Breast epithelium (tissue), 4 donors: ENCODE results near the gene HMCN2. TPM values are rescaled to one million over a fixed set of nuclear protein-coding genes. Genes with fewer than 3 reads are reported as not detected.

Source experiments
- DNase-seq, 2 donors: peaks; one replicate each; pipeline ENCODE4 v3.0.0-alpha.2; 2019; ENCODE audit warnings: low spot score in 2 of 2
- H3K27ac ChIP-seq, 2 donors: fragments of 200-600 bp; sonication (generic) in 1 of 2; one replicate each; pipeline ENCODE4 v1.5.1; 2016 to 2019; ENCODE audit warnings: mild to moderate bottlenecking in 1 of 2
- H3K27me3 ChIP-seq, 2 donors: fragments of 200-600 bp; sonication (generic) in 1 of 2; one replicate each; pipeline versions ENCODE4 v1.5.1 to v1.6.0; 2017 to 2019; ENCODE audit warnings: control low read depth in 1 of 2, mild to moderate bottlenecking in 1 of 2
- H3K36me3 ChIP-seq: fragments of 200-600 bp; one replicate; pipeline ENCODE4 v1.5.1; 2019
- H3K4me1 ChIP-seq, 2 donors: fragments of 200-600 bp; sonication (generic); one replicate each; pipeline ENCODE4 v1.5.1; 2016 to 2019; ENCODE audit warnings: control low read depth in 1 of 2
- H3K4me3 ChIP-seq, 3 donors: fragments of 200-600 bp; sonication (generic); 1 replicate in 2 of 3; 2 replicates in 1 of 3; pipeline ENCODE4 v1.5.1; 2016 to 2019; ENCODE audit warnings: mild to moderate bottlenecking in 3 of 3, moderate library complexity in 2 of 3
- H3K9me3 ChIP-seq, 2 donors: fragments of 200-600 bp; sonication (generic) in 1 of 2; one replicate each; pipeline ENCODE4 v1.5.1; 2016 to 2019; ENCODE audit warnings: control low read depth in 1 of 2
- POLR2A ChIP-seq: fragments of 450-650 bp; IDR thresholded peaks from one replicate; pipeline ENCODE4 v1.6.1; 2016; ENCODE audit warnings: antibody characterized with exemption, mild to moderate bottlenecking, moderate library complexity
- POLR2AphosphoS5 ChIP-seq, 3 donors: sonication (generic); formaldehyde crosslinking; IDR thresholded peaks; one replicate each; pipeline ENCODE4 v1.6.1; 2017; ENCODE audit warnings: antibody characterized with exemption in 3 of 3
- intact Hi-C: fragments of 100-400 bp; cut with DNase I; formaldehyde crosslinking; loops from one replicate; pipeline ENCODE4 v1.15.1; 2023; ENCODE audit warnings: low total_unique reads
- total RNA-seq, 3 donors: library from RNA; depleted of rRNA; stranded (reverse); fragments of >200 nt; gene quantifications; one replicate each; pipeline ENCODE4 v1.1.0, GENCODE V29; 2016
- TF ChIP-seq, protein P1 (sequence below), 3 donors: fragments of 450-650 bp; IDR thresholded peaks; one replicate each; pipeline ENCODE4 v1.5.1; 2016 to 2017; ENCODE audit warnings: antibody characterized with exemption in 3 of 3, mild to moderate bottlenecking in 3 of 3, moderate library complexity in 3 of 3

Gene HMCN2
- total RNA-seq, 3 donors from 2014 or later: 0.29 to 3.8 (median 0.98) TPM

DNA sequence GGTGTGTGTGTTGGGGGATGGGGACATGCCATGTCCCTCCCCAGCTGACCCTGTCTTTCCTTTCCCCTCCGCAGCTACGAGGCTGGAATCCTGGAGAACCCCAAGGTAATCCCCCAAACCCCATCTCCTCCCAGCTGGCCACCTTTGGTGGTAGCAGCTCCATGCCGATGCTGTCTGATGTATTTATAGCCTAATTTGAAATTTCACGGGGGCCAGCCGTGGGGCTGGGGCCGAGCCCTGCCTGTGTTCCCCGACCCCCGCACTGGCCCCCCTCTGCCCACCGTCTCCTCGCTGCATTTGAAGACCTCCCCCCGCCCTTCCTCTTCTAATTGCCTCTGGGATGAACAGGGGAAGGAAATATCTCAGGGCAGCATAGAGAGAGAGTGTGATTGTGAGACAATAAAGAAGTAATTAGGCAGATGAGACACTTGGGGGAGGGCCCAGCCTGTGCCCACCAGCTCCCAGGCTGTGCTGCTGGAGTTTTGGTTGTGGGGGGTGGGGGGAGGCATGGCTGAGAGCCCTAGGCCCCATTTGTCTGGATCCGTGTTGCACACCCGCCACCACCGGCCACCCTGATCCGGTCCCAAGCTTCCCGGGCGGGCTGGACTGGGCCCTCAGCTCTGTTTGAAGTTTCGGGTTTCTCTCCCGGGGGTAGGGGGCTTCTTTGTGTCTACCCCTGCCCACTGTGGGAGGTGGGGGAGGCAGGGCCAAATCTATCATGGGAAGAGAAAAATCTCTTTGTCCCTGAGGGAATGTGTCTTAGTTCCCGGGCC lies 206.0 kb downstream of the HMCN2 start:
- Histone ChIP-seq H3K9me3 (no peaks in the 10 kb centered on the region), H3K4me3 (no peak overlapping the region), H3K36me3 (no peaks in the 10 kb centered on the region), H3K27me3 (no peaks in the 10 kb centered on the region), H3K27ac (no peak overlapping the region), H3K4me1 (no peaks in the 10 kb centered on the region)
- TF ChIP-seq POLR2A (no peak), POLR2AphosphoS5 (IDR thresholded peaks at IDR 0.05) (no peak)
- TF ChIP-seq, protein P1, sequence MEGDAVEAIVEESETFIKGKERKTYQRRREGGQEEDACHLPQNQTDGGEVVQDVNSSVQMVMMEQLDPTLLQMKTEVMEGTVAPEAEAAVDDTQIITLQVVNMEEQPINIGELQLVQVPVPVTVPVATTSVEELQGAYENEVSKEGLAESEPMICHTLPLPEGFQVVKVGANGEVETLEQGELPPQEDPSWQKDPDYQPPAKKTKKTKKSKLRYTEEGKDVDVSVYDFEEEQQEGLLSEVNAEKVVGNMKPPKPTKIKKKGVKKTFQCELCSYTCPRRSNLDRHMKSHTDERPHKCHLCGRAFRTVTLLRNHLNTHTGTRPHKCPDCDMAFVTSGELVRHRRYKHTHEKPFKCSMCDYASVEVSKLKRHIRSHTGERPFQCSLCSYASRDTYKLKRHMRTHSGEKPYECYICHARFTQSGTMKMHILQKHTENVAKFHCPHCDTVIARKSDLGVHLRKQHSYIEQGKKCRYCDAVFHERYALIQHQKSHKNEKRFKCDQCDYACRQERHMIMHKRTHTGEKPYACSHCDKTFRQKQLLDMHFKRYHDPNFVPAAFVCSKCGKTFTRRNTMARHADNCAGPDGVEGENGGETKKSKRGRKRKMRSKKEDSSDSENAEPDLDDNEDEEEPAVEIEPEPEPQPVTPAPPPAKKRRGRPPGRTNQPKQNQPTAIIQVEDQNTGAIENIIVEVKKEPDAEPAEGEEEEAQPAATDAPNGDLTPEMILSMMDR (IDR thresholded peaks at IDR 0.05): no peak
- intact Hi-C loops: no loop called here
- DNase-seq: no peak

GRCh38 chr9:130472184-130472705 lies 206.7 kb downstream of the HMCN2 start:
- Histone ChIP-seq H3K9me3 (no peaks in the 10 kb centered on the region), H3K27me3 (no peaks in the 10 kb centered on the region), H3K4me3 (no peak overlapping the region), H3K27ac (no peak overlapping the region), H3K36me3 (no peaks in the 10 kb centered on the region), H3K4me1 (no peaks in the 10 kb centered on the region)
- no peak for TF ChIP-seq POLR2AphosphoS5 (IDR thresholded peaks at IDR 0.05)
- TF ChIP-seq POLR2A: no peak
- TF ChIP-seq, protein P1 (IDR thresholded peaks at IDR 0.05): no peak
- DNase-seq: no peak
- intact Hi-C loops: no loop called here

DNA sequence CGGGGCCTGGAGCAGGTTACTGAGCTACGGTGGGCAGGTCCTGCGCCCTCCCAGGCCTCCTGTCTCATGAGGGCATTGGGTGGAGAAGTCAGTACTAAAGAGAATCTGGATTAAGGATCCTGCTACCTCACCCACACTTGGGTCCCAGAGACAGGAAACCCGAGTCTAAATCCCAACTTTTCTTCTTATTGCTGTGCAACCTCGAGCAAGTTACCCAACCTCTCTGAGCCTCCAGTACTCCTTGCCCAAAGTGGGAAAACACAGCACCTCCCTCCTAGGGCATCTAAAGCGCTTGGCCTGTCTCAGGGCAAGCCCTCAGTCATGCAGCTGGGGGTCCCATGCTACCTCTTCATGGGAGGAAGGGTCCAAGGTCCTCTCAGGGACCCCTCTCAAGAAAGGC lies 207.4 kb downstream of the HMCN2 start:
- TF ChIP-seq, protein P1 (IDR thresholded peaks at IDR 0.05): no peak
- TF ChIP-seq POLR2A: no peak
- no peak for TF ChIP-seq POLR2AphosphoS5 (IDR thresholded peaks at IDR 0.05)
- no peak for DNase-seq
- Histone ChIP-seq H3K27ac (no peak overlapping the region), H3K27me3 (no peaks in the 10 kb centered on the region), H3K4me1 (no peaks in the 10 kb centered on the region), H3K9me3 (no peaks in the 10 kb centered on the region), H3K36me3 (no peaks in the 10 kb centered on the region), H3K4me3 (no peak overlapping the region)
- intact Hi-C loops: no loop called here

DNA sequence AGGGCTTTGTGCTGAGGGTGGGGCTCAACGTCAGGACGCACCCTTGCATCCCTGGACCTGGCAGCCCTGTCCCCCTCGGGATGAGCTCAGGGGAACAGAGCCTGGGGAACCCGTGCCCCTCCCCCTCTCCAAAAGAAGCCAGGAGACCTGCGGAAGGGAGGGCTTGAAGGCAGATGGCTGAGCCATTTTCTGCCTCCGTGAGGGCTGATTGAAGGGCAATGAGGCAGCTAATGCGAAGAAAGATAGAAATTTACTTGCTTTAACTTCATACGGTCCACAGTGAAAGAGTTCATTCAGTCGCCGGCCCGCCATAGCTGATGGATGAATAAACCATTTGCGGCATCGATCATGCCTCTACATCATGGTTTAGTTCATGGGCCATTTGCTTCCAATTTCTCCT lies 208.0 kb downstream of the HMCN2 start:
- intact Hi-C loops: no loop called here
- H3K4me1 ChIP-seq: no peaks in the 10 kb centered on the region
- H3K36me3 ChIP-seq: no peaks in the 10 kb centered on the region
- TF ChIP-seq POLR2A (no peak), POLR2AphosphoS5 (IDR thresholded peaks at IDR 0.05) (no peak)
- TF ChIP-seq, protein P1 (IDR thresholded peaks at IDR 0.05): no peak
- no peak overlapping the region for H3K27ac ChIP-seq
- no peaks in the 10 kb centered on the region for H3K9me3 ChIP-seq
- no peak overlapping the region for H3K4me3 ChIP-seq
- DNase-seq: no peak
- H3K27me3 ChIP-seq: no peaks in the 10 kb centered on the region

- H3K27me3 ChIP-seq: no peaks in the 10 kb centered on the region
- TF ChIP-seq POLR2A: no peak
- TF ChIP-seq POLR2AphosphoS5 (IDR thresholded peaks at IDR 0.05): no peak
- TF ChIP-seq, protein P1 (IDR thresholded peaks at IDR 0.05): no peak
- intact Hi-C loops: no loop called here
Observed at GRCh38 chr9:130474106-130474505, 208.5 kb downstream of the HMCN2 start.

More at GRCh38 chr9:130474106-130474505, 208.5 kb downstream of the HMCN2 start:
- Histone ChIP-seq H3K4me3 (no peak overlapping the region), H3K9me3 (no peaks in the 10 kb centered on the region), H3K4me1 (no peaks in the 10 kb centered on the region), H3K27ac (no peak overlapping the region), H3K36me3 (no peaks in the 10 kb centered on the region)
- no peak for DNase-seq
